Liver (tissue), 9 donors: ENCODE results near the gene HPS1. TPM values are rescaled to one million over a fixed set of nuclear protein-coding genes. Genes with fewer than 3 reads are reported as not detected.

Experiments
- DNase-seq: peaks from one replicate; pipeline ENCODE4 v3.0.0-alpha.2; 2017; ENCODE audit warnings: low spot score
- H3K27ac ChIP-seq, 2 donors: one replicate each; pipeline ENCODE4 v1.7.0; 2013; ENCODE audit warnings: inconsistent platforms in 2 of 2, low read length in 2 of 2, control low read depth in 1 of 2, low read depth in 1 of 2, mild to moderate bottlenecking in 1 of 2
- H3K27me3 ChIP-seq, 4 donors: one replicate each; pipeline versions ENCODE4 v1.6.1 to v1.7.0; 2013; ENCODE audit warnings: low read length in 3 of 4, inconsistent platforms in 1 of 4, mild to moderate bottlenecking in 1 of 4, moderate library complexity in 1 of 4; ENCODE audit not compliant: control insufficient read depth in 4 of 4, insufficient read depth in 4 of 4
- H3K36me3 ChIP-seq, 4 donors: one replicate each; pipeline versions ENCODE4 v1.6.1 to v1.7.0; 2013; ENCODE audit warnings: low read length in 3 of 4, mild to moderate bottlenecking in 3 of 4, low read depth in 1 of 4, moderate library complexity in 1 of 4; ENCODE audit not compliant: control insufficient read depth in 4 of 4, insufficient read depth in 3 of 4
- H3K4me1 ChIP-seq, 4 donors: one replicate each; pipeline versions ENCODE4 v1.6.1 to v1.7.0; 2013; ENCODE audit warnings: low read length in 3 of 4, mild to moderate bottlenecking in 3 of 4, moderate library complexity in 1 of 4; ENCODE audit not compliant: control insufficient read depth in 4 of 4, insufficient read depth in 4 of 4
- H3K4me3 ChIP-seq, 3 donors: one replicate each; pipeline versions ENCODE4 v1.6.1 to v1.7.0; 2013; ENCODE audit warnings: low read length in 3 of 3, control low read depth in 1 of 3, low read depth in 1 of 3, mild to moderate bottlenecking in 1 of 3
- H3K9ac ChIP-seq, 2 donors: one replicate each; pipeline ENCODE4 v1.7.0; 2013; ENCODE audit warnings: low read length in 2 of 2, mild to moderate bottlenecking in 2 of 2, moderate library complexity in 2 of 2, control low read depth in 1 of 2, low read depth in 1 of 2
- H3K9me3 ChIP-seq, 4 donors: one replicate each; pipeline versions ENCODE4 v1.6.1 to v1.7.0; 2013; ENCODE audit warnings: low read length in 3 of 4; ENCODE audit not compliant: control insufficient read depth in 4 of 4
- EGR1 ChIP-seq, 2 donors: IDR thresholded peaks; 2 replicates each; pipeline ENCODE4 v1.6.1; 2016 to 2018; ENCODE audit warnings: antibody characterized with exemption in 2 of 2, low read depth in 2 of 2
- FOXA1 ChIP-seq: IDR thresholded peaks from 2 replicates; pipeline ENCODE4 v1.6.1; 2016; ENCODE audit warnings: antibody characterized with exemption
- FOXA2 ChIP-seq: IDR thresholded peaks from 2 replicates; pipeline ENCODE4 v1.6.1; 2016; ENCODE audit warnings: antibody characterized with exemption
- GABPA ChIP-seq, 2 donors: IDR thresholded peaks in 1 of 2; conservative IDR thresholded peaks in 1 of 2; 2 replicates each; pipeline ENCODE4 v1.6.1; 2016; ENCODE audit warnings: antibody characterized with exemption in 2 of 2, mild to moderate bottlenecking in 1 of 2, moderate library complexity in 1 of 2
- HNF4A ChIP-seq, 2 donors: conservative IDR thresholded peaks; 2 replicates each; pipeline ENCODE4 v1.6.1; 2016; ENCODE audit warnings: antibody characterized with exemption in 2 of 2, mild to moderate bottlenecking in 2 of 2
- HNF4G ChIP-seq: IDR thresholded peaks from 2 replicates; pipeline ENCODE4 v1.6.1; 2016; ENCODE audit warnings: antibody characterized with exemption
- JUND ChIP-seq, 2 donors: IDR thresholded peaks; 2 replicates each; pipeline ENCODE4 v1.6.1; 2016; ENCODE audit warnings: antibody characterized with exemption in 2 of 2
- NR2F2 ChIP-seq: IDR thresholded peaks from 2 replicates; pipeline ENCODE4 v1.6.1; 2016; ENCODE audit warnings: antibody characterized with exemption
- RAD21 ChIP-seq, 2 donors: IDR thresholded peaks; 2 replicates each; pipeline ENCODE4 v1.6.1; 2016; ENCODE audit warnings: antibody characterized with exemption in 2 of 2, mild to moderate bottlenecking in 2 of 2
- REST ChIP-seq: IDR thresholded peaks from 2 replicates; pipeline ENCODE4 v1.6.1; 2016; ENCODE audit warnings: antibody characterized with exemption, mild to moderate bottlenecking
- RXRA ChIP-seq, 2 donors: IDR thresholded peaks; 2 replicates each; pipeline ENCODE4 v1.6.1; 2017 to 2018; ENCODE audit warnings: antibody characterized with exemption in 2 of 2, mild to moderate bottlenecking in 1 of 2
- SP1 ChIP-seq: IDR thresholded peaks from 2 replicates; pipeline ENCODE4 v1.6.1; 2018; ENCODE audit warnings: antibody characterized with exemption, mild to moderate bottlenecking
- TAF1 ChIP-seq: conservative IDR thresholded peaks from 2 replicates; pipeline ENCODE4 v1.6.1; 2016; ENCODE audit warnings: antibody characterized with exemption, mild to moderate bottlenecking
- YY1 ChIP-seq: IDR thresholded peaks from 2 replicates; pipeline ENCODE4 v1.6.1; 2016; ENCODE audit warnings: antibody characterized with exemption, mild to moderate bottlenecking
- ZBTB33 ChIP-seq: IDR thresholded peaks from 2 replicates; pipeline ENCODE4 v1.6.1; 2016; ENCODE audit warnings: antibody characterized with exemption
- WGBS: extraction: QIAGEN DNeasy Blood & Tissue Kit; methylation state at CpG from one replicate; pipeline ENCODE4 v1.1.7; 2013; 5-methylcytosine and 5-hydroxymethylcytosine counted together
- polyA plus RNA-seq, 2 donors: library from polyadenylated mRNA; stranded (reverse) in 1 of 2; unstranded in 1 of 2; fragments of 200-250 nt in 1 of 2; fragments of >200 nt in 1 of 2; fragmentation: Nextera tagmentation in 1 of 2; extraction: Ambion mirVana in 1 of 2; gene quantifications; one replicate each; pipeline versions ENCODE4 v1.2.1 to v1.2.3, GENCODE V29; 2013 to 2015
- total RNA-seq, 2 donors: library from RNA; depleted of rRNA; stranded (reverse); fragments of >200 nt; gene quantifications; one replicate each; pipeline ENCODE4 v1.2.3, GENCODE V29; 2014
- TF ChIP-seq, protein P1 (sequence below): IDR thresholded peaks from 2 replicates; pipeline ENCODE4 v1.6.1; 2016; ENCODE audit warnings: antibody characterized with exemption
- TF ChIP-seq, protein P2 (sequence below): fragments of 150-350 bp; IDR thresholded peaks from 2 replicates; pipeline ENCODE4 v1.5.1; 2017; ENCODE audit warnings: improper control_type of control experiment, low read depth, low read length; ENCODE audit not compliant: missing input control
- donor health status: healthy.
- donor health status: healthy.
- donor health status: healthy.
- donor health status: healthy.
- donor health status: healthy.

HPS1 gene
- total and polyA plus RNA-seq, 4 donors, result 19.9 to 56.7 (median 29.8) TPM

DNA sequence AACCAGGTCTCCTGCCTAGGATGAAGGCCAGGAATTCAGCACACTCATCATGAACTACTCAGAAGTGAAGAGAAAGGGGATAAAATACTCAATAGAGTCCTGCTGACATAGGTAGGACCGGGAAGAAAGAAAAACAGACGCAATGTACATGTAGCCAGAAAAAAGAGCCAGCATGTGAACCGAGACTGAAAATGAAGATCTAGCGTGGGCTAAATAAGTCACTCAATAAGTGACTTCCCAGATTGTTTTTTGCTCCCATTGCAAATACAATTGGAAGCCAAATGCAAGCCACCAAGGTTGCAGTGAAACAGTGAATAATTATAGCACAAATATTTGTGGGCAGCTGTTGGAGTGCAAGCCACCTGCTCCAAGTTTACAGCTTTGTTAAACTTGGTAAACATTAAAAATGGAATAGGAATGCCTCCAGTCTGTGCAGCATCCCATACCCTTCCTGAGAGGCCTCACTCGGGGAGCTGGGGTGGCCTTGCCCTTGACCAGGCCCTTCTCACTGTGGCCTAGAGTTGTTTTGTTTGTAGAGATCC is 34.7 kb upstream of the HPS1 start:
- WGBS, result 87% methylated on average over 5 of the region's 5 CpGs
- Histone ChIP-seq H3K4me1 (no peaks in the 10 kb centered on the region), H3K27me3 (no peaks in the 10 kb centered on the region), H3K27ac (no peak overlapping the region), H3K36me3 (no peaks in the 10 kb centered on the region), H3K9ac (no peak overlapping the region), H3K4me3 (no peak overlapping the region), H3K9me3 (peaks cover 0 to 4% (median 2%) of the 10 kb centered on the region in 4 donors)
- TF ChIP-seq FOXA2 (no peak), NR2F2 (no peak), YY1 (no peak), TAF1 (no peak), HNF4G (no peak), RAD21 (IDR thresholded peaks at IDR 0.05) (no peak)
- TF ChIP-seq, protein P1, sequence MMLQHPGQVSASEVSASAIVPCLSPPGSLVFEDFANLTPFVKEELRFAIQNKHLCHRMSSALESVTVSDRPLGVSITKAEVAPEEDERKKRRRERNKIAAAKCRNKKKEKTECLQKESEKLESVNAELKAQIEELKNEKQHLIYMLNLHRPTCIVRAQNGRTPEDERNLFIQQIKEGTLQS, result no peak
- no peak for DNase-seq

DNA sequence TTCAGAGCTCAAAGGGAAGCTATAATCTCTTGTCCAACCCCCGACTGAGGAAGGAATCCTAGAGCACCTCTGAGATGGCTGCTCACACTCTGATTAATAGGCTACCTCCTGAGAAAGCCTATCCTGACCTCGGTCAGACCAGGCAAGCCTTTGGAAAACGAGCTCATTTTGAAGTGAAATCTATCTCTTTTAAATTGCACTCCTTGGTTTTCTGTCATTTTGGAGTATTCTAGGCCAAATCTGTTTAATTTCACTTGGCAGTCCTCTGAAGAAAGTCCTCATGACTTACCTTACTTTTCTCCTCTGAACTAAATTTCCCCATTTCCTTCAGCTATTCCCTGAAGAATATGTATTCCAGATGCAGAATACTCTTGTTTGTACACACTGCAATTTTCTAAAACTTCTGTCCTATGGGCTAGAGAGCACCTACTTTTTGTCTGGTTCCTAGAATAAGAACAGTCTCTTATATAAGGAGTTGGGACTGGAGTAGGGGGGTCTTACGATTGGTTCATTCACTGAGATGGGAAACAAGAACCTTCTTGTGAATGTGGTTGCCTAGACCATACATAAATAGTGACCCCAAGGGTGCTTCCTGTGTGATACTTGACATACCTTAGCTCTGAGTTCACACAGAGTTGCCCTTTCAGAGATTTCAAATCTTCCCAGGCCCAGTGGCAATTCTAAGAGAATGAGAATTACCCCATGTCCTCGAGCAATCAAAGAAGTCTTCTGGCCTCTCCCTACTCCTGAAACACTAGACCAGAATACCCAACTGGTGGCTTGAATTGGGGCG is 31.9 kb upstream of the HPS1 start:
- H3K27me3 ChIP-seq, result no peaks in the 10 kb centered on the region
- no peak overlapping the region for H3K4me3 ChIP-seq
- 75% methylated on average over 6 of the region's 6 CpGs for WGBS
- peaks cover 0 to 2% (median under 1%) of the 10 kb centered on the region in 4 donors for H3K9me3 ChIP-seq
- no peaks in the 10 kb centered on the region for H3K4me1 ChIP-seq
- H3K9ac ChIP-seq, result no peak overlapping the region
- no peak overlapping the region for H3K27ac ChIP-seq
- TF ChIP-seq REST (no peak), HNF4A (conservative IDR thresholded peaks at IDR 0.05) (no peak), SP1 (no peak), FOXA1 (no peak)
- no peak for DNase-seq
- H3K36me3 ChIP-seq, result no peaks in the 10 kb centered on the region

DNA sequence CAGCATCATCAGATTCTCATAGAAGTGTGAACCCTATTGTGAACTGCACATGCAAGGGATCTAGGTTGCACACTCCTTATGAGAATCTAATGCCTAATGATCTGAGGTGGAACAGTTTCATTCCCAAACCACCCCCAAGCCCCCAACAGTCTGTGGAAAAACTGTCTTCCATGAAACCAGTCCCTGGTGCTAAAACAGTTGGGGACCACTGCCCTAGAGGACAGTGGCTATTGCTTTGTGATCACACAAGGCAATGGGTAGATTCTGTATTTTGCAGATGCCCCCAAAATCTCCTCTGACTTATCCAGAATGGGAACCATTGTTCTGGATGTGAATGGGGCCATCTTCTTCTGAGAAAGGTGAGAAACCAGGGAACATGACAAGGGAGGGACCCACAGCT is 31.1 kb upstream of the HPS1 start:
- Histone ChIP-seq H3K4me3 (no peak overlapping the region), H3K27me3 (no peaks in the 10 kb centered on the region), H3K4me1 (no peaks in the 10 kb centered on the region), H3K36me3 (no peaks in the 10 kb centered on the region), H3K9ac (no peak overlapping the region), H3K9me3 (no peaks in the 10 kb centered on the region), H3K27ac (no peak overlapping the region)
- DNase-seq, result no peak
- TF ChIP-seq JUND (IDR thresholded peaks at IDR 0.05), result no peak
- no peak for TF ChIP-seq EGR1 (IDR thresholded peaks at IDR 0.05; ENCODE audit: low read depth in 2 of 2)
- TF ChIP-seq NR2F2, result no peak
- TF ChIP-seq HNF4A (conservative IDR thresholded peaks at IDR 0.05), result no peak
- TF ChIP-seq RAD21 (IDR thresholded peaks at IDR 0.05), result no peak
- no peak for TF ChIP-seq ZBTB33
- TF ChIP-seq, protein P2, sequence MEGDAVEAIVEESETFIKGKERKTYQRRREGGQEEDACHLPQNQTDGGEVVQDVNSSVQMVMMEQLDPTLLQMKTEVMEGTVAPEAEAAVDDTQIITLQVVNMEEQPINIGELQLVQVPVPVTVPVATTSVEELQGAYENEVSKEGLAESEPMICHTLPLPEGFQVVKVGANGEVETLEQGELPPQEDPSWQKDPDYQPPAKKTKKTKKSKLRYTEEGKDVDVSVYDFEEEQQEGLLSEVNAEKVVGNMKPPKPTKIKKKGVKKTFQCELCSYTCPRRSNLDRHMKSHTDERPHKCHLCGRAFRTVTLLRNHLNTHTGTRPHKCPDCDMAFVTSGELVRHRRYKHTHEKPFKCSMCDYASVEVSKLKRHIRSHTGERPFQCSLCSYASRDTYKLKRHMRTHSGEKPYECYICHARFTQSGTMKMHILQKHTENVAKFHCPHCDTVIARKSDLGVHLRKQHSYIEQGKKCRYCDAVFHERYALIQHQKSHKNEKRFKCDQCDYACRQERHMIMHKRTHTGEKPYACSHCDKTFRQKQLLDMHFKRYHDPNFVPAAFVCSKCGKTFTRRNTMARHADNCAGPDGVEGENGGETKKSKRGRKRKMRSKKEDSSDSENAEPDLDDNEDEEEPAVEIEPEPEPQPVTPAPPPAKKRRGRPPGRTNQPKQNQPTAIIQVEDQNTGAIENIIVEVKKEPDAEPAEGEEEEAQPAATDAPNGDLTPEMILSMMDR, result no peak
- no peak for TF ChIP-seq SP1
- TF ChIP-seq RXRA (IDR thresholded peaks at IDR 0.05), result no peak
- no peak for TF ChIP-seq TAF1
- TF ChIP-seq FOXA2, result no peak
- no peak for TF ChIP-seq FOXA1
- TF ChIP-seq HNF4G, result no peak
- TF ChIP-seq, protein P1, result no peak
- no peak for TF ChIP-seq YY1
- TF ChIP-seq GABPA (IDR thresholded peaks at IDR 0.05 in 1 of 2, conservative IDR thresholded peaks at IDR 0.05 in 1 of 2), result no peak
